SHP77 (cell line): Measurements from ENCODE around the gene IL34.
A peak's percentile ranks its signal among the peaks of the same experiment; 100 is the strongest.
"Not testable (repeated sequence)": the region's sequence is repeated elsewhere in the genome, so short reads cannot be mapped to it uniquely, and the experiment has no call there.

ENCODE experiments used
- DNase-seq, 2 experiments: peaks; one replicate each; lab custom pipeline; 2025; lab: John Stamatoyannopoulos, UW

IL34 gene

GRCh38 chr16:70632273-70632672 is 14.1 kb upstream of the IL34 start:
- DNase-seq: no peak

GRCh38 chr16:70633617-70634016 is 12.7 kb upstream of the IL34 start:
- DNase-seq: not testable (repeated sequence)

GRCh38 chr16:70634861-70635260 is 11.5 kb upstream of the IL34 start:
- DNase-seq: no peak

- DNase-seq: no peak
Measured at GRCh38 chr16:70635336-70636016, 10.9 kb upstream of the IL34 start.

GRCh38 chr16:70638814-70639792 is 7.3 kb upstream of the IL34 start:
- DNase-seq: peak; percentile 48 to 59

GRCh38 chr16:70642633-70643032 is 3.7 kb upstream of the IL34 start:
- DNase-seq: no peak

- not testable (repeated sequence) for DNase-seq
Measured at GRCh38 chr16:70643264-70643663, 3.1 kb upstream of the IL34 start.

- DNase-seq: peak; percentile 65 to 73
Measured at GRCh38 chr16:70644763-70645597, 1.4 kb upstream of the IL34 start.

GRCh38 chr16:70647441-70648359 is 1.3 kb downstream of the IL34 start:
- no peak for DNase-seq

GRCh38 chr16:70648606-70649005 is 2.2 kb downstream of the IL34 start:
- no peak for DNase-seq

GRCh38 chr16:70649300-70649699 is 2.9 kb downstream of the IL34 start:
- no peak for DNase-seq

- DNase-seq: no peak
Measured at GRCh38 chr16:70650216-70650615, 3.9 kb downstream of the IL34 start.

GRCh38 chr16:70651524-70651923 is 5.2 kb downstream of the IL34 start:
- DNase-seq: no peak

GRCh38 chr16:70652322-70652721 is 6.0 kb downstream of the IL34 start:
- no peak for DNase-seq

- DNase-seq: no peak
Measured at GRCh38 chr16:70653406-70653805, 7.0 kb downstream of the IL34 start.

GRCh38 chr16:70653809-70654771 is 7.7 kb downstream of the IL34 start:
- DNase-seq: peak; percentile 79 to 87

- DNase-seq: no peak
Measured at GRCh38 chr16:70656065-70656711, 9.8 kb downstream of the IL34 start.

GRCh38 chr16:70656712-70657263 is 10.4 kb downstream of the IL34 start:
- DNase-seq: peak; percentile 92 to 95

GRCh38 chr16:70657956-70658355 is 11.6 kb downstream of the IL34 start:
- DNase-seq: peak; percentile 89 to 94
